Stimulated activated CD4-positive, alpha-beta T cell treated with anti-CD3 and anti-CD28 coated beads, TNF-alpha, amount 100 ng/mL, for 1 hour (primary cell): ENCODE measurements around the gene AKR1B1.

Source experiments
- DNase-seq, 3 donors: peaks; one replicate each; pipeline ENCODE4 v3.0.0-alpha.2; 2020; ENCODE audit warnings: low read depth in 3 of 3, low spot score in 1 of 3

AKR1B1 gene

GRCh38 chr7:134446446-134446845, 12.5 kb downstream of the AKR1B1 start:
- DNase-seq = no peak

DNA sequence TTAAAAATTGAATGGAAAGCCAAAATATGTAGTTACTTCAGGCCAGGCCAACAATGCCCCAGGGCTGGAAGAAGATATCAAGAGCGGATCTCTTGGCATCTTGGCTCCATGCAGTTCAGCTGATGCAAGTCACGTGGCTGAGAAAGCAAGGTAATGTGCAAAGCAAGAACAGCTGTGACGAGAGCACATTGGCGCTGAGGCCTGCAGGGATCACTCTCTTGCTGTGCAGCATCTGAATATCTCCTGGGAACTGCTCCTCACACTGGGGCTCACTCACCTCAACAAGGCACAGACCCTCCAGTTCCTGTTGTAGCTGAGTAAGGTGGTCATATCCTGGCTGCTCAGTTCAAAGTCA, 14.0 kb downstream of the AKR1B1 start:
- no peak for DNase-seq

- no peak for DNase-seq
Observed at GRCh38 chr7:134444198-134444960, 14.5 kb downstream of the AKR1B1 start.

GRCh38 chr7:134443396-134444070, 15.4 kb downstream of the AKR1B1 start:
- no peak for DNase-seq

DNA sequence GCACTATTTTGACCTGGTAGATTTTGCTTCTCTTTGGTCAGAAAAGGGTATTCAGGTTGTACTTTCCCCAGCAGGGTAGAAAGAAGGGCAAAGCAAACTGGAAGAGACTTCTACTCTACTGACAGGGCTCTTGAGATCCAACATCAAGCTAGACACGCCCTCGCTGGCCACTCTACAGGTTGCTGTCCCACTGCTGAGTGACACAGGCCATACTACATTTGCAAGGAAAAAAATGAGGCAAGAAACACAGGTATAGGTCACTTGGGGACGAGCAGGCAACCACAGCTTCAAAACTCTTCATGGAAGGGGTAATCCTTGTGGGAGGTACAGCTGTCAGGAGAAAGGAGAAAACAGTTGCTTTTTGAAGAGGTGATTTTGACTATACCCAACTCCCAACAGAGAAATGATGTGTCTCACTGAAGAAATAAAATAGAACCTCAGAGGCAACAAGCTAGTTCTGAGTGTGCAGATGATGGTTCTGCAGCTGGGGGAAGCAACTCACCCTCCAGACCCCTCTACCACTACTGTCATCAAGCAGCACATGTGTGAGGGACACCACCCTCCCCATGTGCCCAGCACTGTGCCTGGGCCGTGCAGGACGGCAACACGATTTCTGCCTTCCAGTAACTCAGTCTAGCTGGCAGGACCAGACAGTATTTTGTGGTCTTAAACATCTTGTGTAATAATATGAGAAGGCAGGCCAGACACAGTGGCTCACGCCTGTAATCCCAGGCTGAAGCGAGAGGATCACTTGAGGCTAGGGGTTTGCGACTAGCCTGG, 16.3 kb downstream of the AKR1B1 start:
- DNase-seq = no peak

DNA sequence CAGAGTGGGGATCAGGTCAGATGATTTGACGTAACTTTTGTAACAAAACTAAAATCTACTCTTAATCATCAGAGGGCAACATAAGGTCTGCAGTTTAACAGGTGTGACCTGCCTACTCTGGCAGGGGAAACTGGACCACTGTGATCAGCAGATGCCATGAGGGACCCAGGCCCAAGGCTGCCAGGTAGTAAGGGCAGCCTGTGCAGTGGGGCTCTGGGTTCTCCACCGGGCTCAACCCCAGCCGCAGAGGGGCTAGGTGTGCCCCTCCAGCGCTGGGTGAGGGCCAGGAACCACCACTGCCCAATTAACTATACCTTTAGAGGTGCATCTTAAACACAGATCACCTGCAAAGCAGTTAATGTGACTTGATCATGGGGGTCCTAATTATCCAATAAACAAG, 17.6 kb downstream of the AKR1B1 start:
- DNase-seq = no peak

GRCh38 chr7:134440476-134440875, 18.4 kb downstream of the AKR1B1 start:
- DNase-seq = no peak

GRCh38 chr7:134440067-134440466, 18.8 kb downstream of the AKR1B1 start:
- DNase-seq = no peak

DNA sequence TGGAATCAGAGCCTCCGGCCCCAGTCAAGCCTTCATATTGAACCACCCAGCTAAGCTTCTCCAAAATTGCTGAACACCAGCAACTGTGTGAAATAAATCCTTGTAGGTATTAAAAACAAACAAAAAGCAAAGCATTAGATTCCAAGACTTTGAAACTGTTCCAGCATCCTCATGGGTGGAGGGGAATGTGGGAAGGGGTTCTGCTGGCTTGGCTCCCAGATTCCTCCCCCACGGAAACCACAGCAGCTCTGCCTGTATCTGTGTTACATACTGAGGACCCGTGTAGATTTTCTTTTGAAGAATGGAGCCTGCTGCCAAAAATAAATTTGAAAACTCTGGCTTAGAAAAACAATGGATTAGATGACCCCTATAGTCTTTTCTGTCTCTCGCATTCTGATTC, 20.0 kb downstream of the AKR1B1 start:
- no peak for DNase-seq

GRCh38 chr7:134435161-134435920, 23.6 kb downstream of the AKR1B1 start:
- no peak for DNase-seq

GRCh38 chr7:134434701-134435100, 24.2 kb downstream of the AKR1B1 start:
- DNase-seq = no peak

GRCh38 chr7:134433430-134433829, 25.5 kb downstream of the AKR1B1 start:
- DNase-seq = no peak

DNA sequence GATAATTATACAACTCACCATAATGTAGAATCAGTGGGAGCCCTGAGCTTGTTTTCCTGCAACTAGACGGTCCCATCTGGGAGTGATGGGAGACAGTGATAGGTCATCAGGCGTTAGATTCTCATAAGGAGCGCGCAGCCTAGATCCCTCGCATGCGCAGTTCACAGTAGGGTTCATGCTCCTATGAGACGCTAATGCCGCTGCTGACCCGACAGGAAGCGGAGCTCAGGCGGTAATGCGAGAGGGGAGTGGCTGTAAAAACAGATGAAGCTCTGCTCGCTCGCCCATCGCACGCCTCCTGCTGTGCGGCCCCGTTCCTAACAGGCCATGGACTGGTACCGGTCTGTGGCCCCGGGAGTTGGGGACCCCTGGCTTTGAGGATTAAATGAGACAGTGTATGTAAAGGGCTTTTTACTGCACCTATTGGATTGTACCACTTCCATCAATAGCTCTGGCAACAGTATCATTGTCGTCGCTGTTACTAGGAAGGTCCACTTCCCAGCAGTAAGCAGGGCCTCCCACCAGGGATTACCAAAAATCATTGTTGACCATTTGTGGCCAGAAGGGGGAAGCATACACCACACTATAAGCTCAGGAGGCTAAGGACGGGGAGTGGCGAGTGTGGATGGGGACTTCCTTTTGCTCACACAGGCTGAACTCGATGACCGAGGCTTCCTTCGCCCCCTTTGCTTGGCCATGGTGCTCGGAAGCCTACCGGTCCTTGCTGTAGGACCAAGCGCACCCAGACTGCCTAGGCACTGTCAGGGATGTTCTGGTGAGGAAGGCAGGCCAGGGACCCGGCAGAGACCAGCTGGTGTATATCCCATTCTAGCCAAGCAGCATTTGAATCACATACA, 26.4 kb downstream of the AKR1B1 start:
- peak; percentile 33 to 37 (median 36) for DNase-seq

- no peak for DNase-seq
Observed at GRCh38 chr7:134431815-134432214, 27.1 kb downstream of the AKR1B1 start.

DNA sequence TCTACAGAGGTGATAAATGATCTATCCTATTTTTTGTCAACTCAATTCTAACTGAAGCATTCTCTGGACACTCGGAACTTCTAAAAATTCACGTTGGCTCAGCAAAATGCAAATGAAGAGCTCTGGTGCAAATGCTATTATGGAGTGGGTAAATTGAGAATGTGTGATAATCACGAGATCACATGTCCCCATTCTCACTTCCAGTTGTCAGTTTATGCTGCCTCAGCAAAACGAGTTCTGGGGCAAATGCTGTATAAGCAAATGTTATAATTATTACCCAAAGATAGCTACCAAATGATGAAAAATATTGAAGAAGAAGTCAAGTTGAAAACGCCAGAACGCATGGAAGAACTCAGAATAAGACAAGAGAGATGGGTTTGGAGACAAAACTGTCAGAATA, 29.4 kb downstream of the AKR1B1 start:
- no peak for DNase-seq

DNA sequence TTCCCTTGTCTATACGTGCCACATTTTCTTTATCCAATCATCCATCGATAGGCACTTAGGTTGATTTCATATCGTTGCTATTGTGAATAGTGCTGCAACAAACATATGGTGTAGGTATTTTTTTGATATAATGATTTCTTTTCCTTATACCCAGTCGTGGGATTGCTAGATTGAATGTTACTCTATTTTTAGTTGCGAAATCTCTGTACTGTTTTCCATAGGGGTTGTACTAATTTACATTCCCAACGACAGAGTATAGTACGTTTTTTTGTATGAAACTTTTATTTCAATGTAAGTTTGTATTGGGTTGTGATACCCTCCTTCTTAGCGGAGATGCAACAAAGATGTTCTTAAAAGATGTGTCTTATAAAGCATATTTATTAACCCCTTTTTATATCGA, 30.0 kb downstream of the AKR1B1 start:
- DNase-seq = no peak

GRCh38 chr7:134427896-134428295, 31.0 kb downstream of the AKR1B1 start:
- no peak for DNase-seq

GRCh38 chr7:134425777-134426176, 33.1 kb downstream of the AKR1B1 start:
- DNase-seq = no peak

DNA sequence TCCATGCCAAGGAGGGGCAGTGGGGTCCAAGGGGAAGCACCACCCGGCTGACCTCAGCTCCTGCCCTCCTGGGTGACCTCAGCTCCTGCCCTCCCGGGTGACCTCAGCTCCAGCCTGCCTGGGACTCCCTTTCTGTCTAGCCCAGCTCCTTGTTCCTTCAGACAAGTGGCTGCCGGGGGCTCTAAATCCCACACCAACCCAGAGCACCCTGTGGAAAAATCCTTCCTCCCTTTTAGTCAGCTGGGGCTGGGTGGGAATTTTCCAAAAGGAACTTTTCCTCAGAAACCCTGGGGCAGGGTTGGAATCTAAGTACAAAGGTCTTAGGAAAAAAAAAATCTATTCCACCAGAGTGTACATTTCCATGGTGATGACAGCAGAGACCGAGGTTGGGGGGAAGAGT, 36.3 kb downstream of the AKR1B1 start:
- DNase-seq = no peak

- no peak for DNase-seq
Observed at GRCh38 chr7:134422008-134422407, 36.9 kb downstream of the AKR1B1 start.
